Panc1 (cell line): Measurements from ENCODE around the gene PHF10.

ENCODE experiments used
- CTCF ChIP-seq: fragments of 450-650 bp; IDR thresholded peaks from 2 replicates; pipeline ENCODE4 v1.5.1; 2017; ENCODE audit warnings: mild to moderate bottlenecking
- POLR2AphosphoS5 ChIP-seq: IDR thresholded peaks from 2 replicates; pipeline ENCODE4 v1.6.1; 2012; ENCODE audit warnings: mild to moderate bottlenecking, low read depth, low read length, moderate library complexity
- SIN3A ChIP-seq: IDR thresholded peaks from 2 replicates; pipeline ENCODE4 v1.6.1; 2012; ENCODE audit warnings: low read depth, mild to moderate bottlenecking, low read length, moderate library complexity, borderline replicate concordance; ENCODE audit not compliant: insufficient read depth
- TCF7L2 ChIP-seq: IDR thresholded peaks from 2 replicates; pipeline ENCODE4 v1.6.1; 2011; ENCODE audit warnings: mild to moderate bottlenecking, low read depth, low read length, inconsistent platforms

GRCh38 chr6:169766921-169767736, 42.8 kb upstream of the PHF10 start:
- TF ChIP-seq POLR2AphosphoS5: no peak
- no peak for TF ChIP-seq CTCF
- TF ChIP-seq SIN3A: no peak
- no peak for TF ChIP-seq TCF7L2
